Measurements from ENCODE around the gene HDAC9. TPM values are rescaled to one million over a fixed set of nuclear protein-coding genes. Genes with fewer than 3 reads are reported as not detected.

The HDAC9 gene
- total and polyA plus RNA-seq, 2 of the 13 experiments (the other 11 are each of a cell fraction or from before 2014, with no cell fraction given): 0.05 to 0.07 TPM

- TF ChIP-seq U2AF1 (optimal IDR thresholded peaks at IDR 0.05; ENCODE audit: low read depth, low read length) (no peak), JARID2 (CRISPR knock-in tag; IDR thresholded peaks at IDR 0.05; ENCODE audit: insufficient replicate concordance) (no peak)
Measured at GRCh38 chr7:18469316-18469715, 26.2 kb upstream of the HDAC9 start (continued).

- ATAC-seq: no peak
- H3K27ac ChIP-seq (ENCODE audit: extremely low read length, insufficient read depth, low read length): no peak overlapping the region
- intact Hi-C loops (cut with micrococcal nuclease; ENCODE audit: unreplicated experiment): no loop called here
Measured at GRCh38 chr7:18471476-18472160, 23.9 kb upstream of the HDAC9 start.

More at GRCh38 chr7:18471476-18472160, 23.9 kb upstream of the HDAC9 start:
- in situ Hi-C loops (cut with HindIII; ENCODE audit: extremely low pct_ligation_motif_present, low pct_unique_long_range_greater_than_20kb): no loop called here
- peaks cover 8% of the 10 kb centered on the region; the same call in 1 of the 2 replicates for H3K4me1 ChIP-seq (ENCODE audit: insufficient read depth, low read length)
- H3K4me3 ChIP-seq (replicated peaks in 1 of 3; ENCODE audit: insufficient read depth in 1 of 3, low read depth in 2 of 3, low read length in 3 of 3): no peak overlapping the region
- H3K36me3 ChIP-seq (replicated peaks in 1 of 2; ENCODE audit: control insufficient read depth in 1 of 2, insufficient read depth in 2 of 2, low read length in 2 of 2): no peaks in the 10 kb centered on the region
- H2AFZ ChIP-seq (ENCODE audit: low read length): no peak overlapping the region
- ChIA-PET POLR2A (no interaction called here), CTCF (ENCODE audit: low intra/inter-chr PET ratio, low total read pairs) (no interaction called here)
- no peak overlapping the region for H3K9ac ChIP-seq (ENCODE audit: insufficient read depth, low read depth, low read length)
- no peaks in the 10 kb centered on the region for H3K9me3 ChIP-seq (ENCODE audit: low read length)
- FAIRE-seq (no peak), DNase-seq (ENCODE audit: low spot score) (no peak)
- no peak overlapping the region for H3K4me2 ChIP-seq (ENCODE audit: low read depth, low read length)
- BruUV-seq (replicated peaks): no TSS peak
- no peaks in the 10 kb centered on the region for H3K79me2 ChIP-seq (ENCODE audit: insufficient read depth, low read length)
- H4K20me1 ChIP-seq (ENCODE audit: insufficient read depth, low read length): no peaks in the 10 kb centered on the region
- H3K27me3 ChIP-seq (ENCODE audit: control insufficient read depth in 1 of 2, insufficient read depth in 2 of 2, low read length in 2 of 2): no peaks in the 10 kb centered on the region
- TF ChIP-seq ARID4A (CRISPR knock-in tag; IDR thresholded peaks at IDR 0.05; ENCODE audit: borderline replicate concordance) (no peak), ZNF639 (CRISPR knock-in tag; conservative IDR thresholded peaks at IDR 0.05) (no peak), ZNF317 (CRISPR knock-in tag; IDR thresholded peaks at IDR 0.05) (no peak), ZNF704 (CRISPR knock-in tag; IDR thresholded peaks at IDR 0.05; ENCODE audit: borderline replicate concordance) (no peak)
